OCI-LY1 (cell line): Measurements from ENCODE around the gene KY.
"Not testable (repeated sequence)": the region's sequence is repeated elsewhere in the genome, so short reads cannot be mapped to it uniquely, and the experiment has no call there.

ENCODE experiments used
- H2AFZ ChIP-seq: fragments of 200-600 bp; sonication (generic), shearing (Covaris generic); 2 replicates; pipeline ENCODE4 v1.6.0; 2014; ENCODE audit warnings: antibody characterized with exemption, mild to moderate bottlenecking, low read length
- H3F3A ChIP-seq: fragments of 200-600 bp; sonication (generic), shearing (Covaris generic); 2 replicates; pipeline ENCODE4 v1.6.0; 2014; ENCODE audit warnings: mild to moderate bottlenecking, antibody characterized with exemption, low read length, moderate library complexity; ENCODE audit not compliant: insufficient read depth
- H3K27ac ChIP-seq: fragments of 200-600 bp; sonication (generic); 2 replicates; pipeline ENCODE4 v1.5.1; 2014; ENCODE audit warnings: low read length, mixed run types, mild to moderate bottlenecking, low read depth; ENCODE audit not compliant: poor library complexity, severe bottlenecking
- H3K27me3 ChIP-seq: fragments of 200-600 bp; sonication (generic); 2 replicates; pipeline ENCODE4 v1.6.0; 2014; ENCODE audit warnings: antibody characterized with exemption, mild to moderate bottlenecking, low read length, moderate library complexity; ENCODE audit not compliant: insufficient read depth
- H3K36me3 ChIP-seq: fragments of 200-600 bp; sonication (generic); 2 replicates; pipeline ENCODE4 v1.6.1; 2014; ENCODE audit warnings: mild to moderate bottlenecking, antibody characterized with exemption, low read length, moderate library complexity, mixed read lengths; ENCODE audit not compliant: insufficient read depth
- H3K4me1 ChIP-seq: fragments of 200-600 bp; sonication (generic); 2 replicates; pipeline ENCODE4 v1.5.1; 2014; ENCODE audit warnings: mild to moderate bottlenecking, low read length, moderate library complexity; ENCODE audit not compliant: insufficient read depth, severe bottlenecking
- H3K4me2 ChIP-seq: fragments of 200-600 bp; sonication (generic), shearing (Covaris generic); 2 replicates; pipeline ENCODE4 v1.6.1; 2014; ENCODE audit warnings: low read length
- H3K4me3 ChIP-seq: fragments of 200-600 bp; sonication (generic); 2 replicates; pipeline ENCODE4 v1.5.1; 2014; ENCODE audit warnings: low read length, low read depth, mild to moderate bottlenecking, mixed read lengths; ENCODE audit not compliant: poor library complexity, severe bottlenecking
- H3K79me2 ChIP-seq: fragments of 200-600 bp; shearing (Covaris generic); 2 replicates; pipeline ENCODE4 v1.6.1; 2016; ENCODE audit warnings: mixed run types, low read length, mixed read lengths; ENCODE audit not compliant: insufficient read depth
- H3K9ac ChIP-seq: fragments of 200-600 bp; sonication (generic), shearing (Covaris generic); 2 replicates; pipeline ENCODE4 v1.6.1; 2014; ENCODE audit warnings: mild to moderate bottlenecking, low read length, mixed read lengths
- H3K9me2 ChIP-seq: fragments of 200-600 bp; sonication (generic), shearing (Covaris generic); 2 replicates; pipeline ENCODE4 v1.6.1; 2014; ENCODE audit warnings: low read depth, mild to moderate bottlenecking, low read length, mixed read lengths
- H3K9me3 ChIP-seq: fragments of 200-600 bp; shearing (Covaris generic); 2 replicates; pipeline ENCODE4 v1.6.1; 2014; ENCODE audit warnings: low read length, mixed read lengths
- H4K20me1 ChIP-seq: fragments of 200-600 bp; sonication (generic), shearing (Covaris generic); 2 replicates; pipeline ENCODE4 v1.6.0; 2016; ENCODE audit warnings: mild to moderate bottlenecking, low read length; ENCODE audit not compliant: insufficient read depth
- CTCF ChIP-seq: fragments of 200-600 bp; sonication (generic), shearing (Covaris generic); IDR thresholded peaks from 2 replicates; pipeline ENCODE4 v1.5.1; 2017; ENCODE audit warnings: mild to moderate bottlenecking, antibody characterized with exemption, low read length, moderate library complexity, mixed read lengths
- EZH2 ChIP-seq: fragments of 200-600 bp; sonication (generic), shearing (Covaris generic); IDR thresholded peaks from 2 replicates; pipeline ENCODE4 v1.8.0; 2017; ENCODE audit warnings: borderline replicate concordance, mixed run types, mild to moderate bottlenecking, antibody characterized with exemption, low read length, moderate library complexity, mixed read lengths

KY gene

GRCh38 chr3:134579141-134579665 is 71.6 kb downstream of the KY start:
- no peak overlapping the region for H3K9ac ChIP-seq
- TF ChIP-seq CTCF: no peak
- no peaks in the 10 kb centered on the region for H3K36me3 ChIP-seq
- H3K27me3 ChIP-seq: no peaks in the 10 kb centered on the region
- no peaks in the 10 kb centered on the region for H3F3A ChIP-seq
- no peaks in the 10 kb centered on the region for H3K9me2 ChIP-seq
- no peak overlapping the region for H3K4me3 ChIP-seq
- H3K9me3 ChIP-seq: no peaks in the 10 kb centered on the region
- no peaks in the 10 kb centered on the region for H4K20me1 ChIP-seq
- H3K27ac ChIP-seq: no peak overlapping the region
- no peaks in the 10 kb centered on the region for H3K4me1 ChIP-seq
- no peak overlapping the region for H2AFZ ChIP-seq
- H3K4me2 ChIP-seq: no peak overlapping the region
- H3K79me2 ChIP-seq: no peaks in the 10 kb centered on the region

- Histone ChIP-seq H3K9me2 (no peaks in the 10 kb centered on the region), H3K9me3 (no peaks in the 10 kb centered on the region), H3K4me3 (no peak overlapping the region), H4K20me1 (no peaks in the 10 kb centered on the region), H3K79me2 (no peaks in the 10 kb centered on the region), H3K27me3 (no peaks in the 10 kb centered on the region), H3F3A (no peaks in the 10 kb centered on the region), H3K36me3 (no peaks in the 10 kb centered on the region), H3K4me2 (no peak overlapping the region), H2AFZ (no peak overlapping the region), H3K27ac (no peak overlapping the region), H3K9ac (no peak overlapping the region), H3K4me1 (no peaks in the 10 kb centered on the region)
- TF ChIP-seq EZH2: no peak
- TF ChIP-seq CTCF: no peak
Observed at GRCh38 chr3:134576831-134577230, 74.0 kb downstream of the KY start.

DNA sequence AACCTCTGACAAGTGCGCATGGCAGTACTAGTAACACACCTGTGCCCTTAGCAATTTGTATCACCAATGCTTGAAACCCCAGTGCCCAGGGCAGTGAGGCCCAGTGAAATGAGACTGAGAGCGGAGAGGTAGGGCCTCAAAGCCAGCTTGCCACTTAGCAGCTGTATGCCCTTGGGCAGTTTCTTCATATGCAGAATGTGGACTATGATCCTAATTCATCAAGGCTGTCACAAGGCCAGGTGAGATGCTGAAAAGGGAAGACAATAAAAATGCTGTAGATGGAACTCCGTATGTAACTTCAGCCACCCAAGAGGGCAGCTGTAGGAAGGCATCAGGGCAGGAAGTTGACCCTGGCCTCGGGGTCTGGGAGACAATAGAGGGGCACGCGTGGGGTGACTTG is 74.4 kb downstream of the KY start:
- Histone ChIP-seq H4K20me1 (no peaks in the 10 kb centered on the region), H3K27ac (no peak overlapping the region), H3K9me3 (no peaks in the 10 kb centered on the region), H3K79me2 (no peaks in the 10 kb centered on the region), H3K9me2 (no peaks in the 10 kb centered on the region), H3F3A (no peaks in the 10 kb centered on the region), H3K36me3 (no peaks in the 10 kb centered on the region), H3K4me3 (no peak overlapping the region), H3K27me3 (no peaks in the 10 kb centered on the region), H3K9ac (no peak overlapping the region), H3K4me2 (no peak overlapping the region), H2AFZ (no peak overlapping the region), H3K4me1 (no peaks in the 10 kb centered on the region)
- TF ChIP-seq CTCF (no peak), EZH2 (no peak)

GRCh38 chr3:134569899-134570298 is 80.9 kb downstream of the KY start:
- not testable (repeated sequence) for H3K4me1 ChIP-seq, H3F3A ChIP-seq, H3K9me2 ChIP-seq, H3K79me2 ChIP-seq, H4K20me1 ChIP-seq, H3K27ac ChIP-seq, H3K27me3 ChIP-seq, H2AFZ ChIP-seq, H3K9ac ChIP-seq, H3K4me3 ChIP-seq, H3K9me3 ChIP-seq, H3K4me2 ChIP-seq, H3K36me3 ChIP-seq
